ENCODE measurements around the gene SPDYE17.
"Not testable (repeated sequence)": the region's sequence is repeated elsewhere in the genome, so short reads cannot be mapped to it uniquely, and the experiment has no call there.

The SPDYE17 gene
- total RNA-seq, result 0 reads per million in 2 donors

GRCh38 chr7:77032261-77032660, at the start of gene SPDYE17:
Gene SPDYE17, minus strand, starts transcription at chr7:77032361. Its CDS starts 1,791 bp downstream, at chr7:77030570.
- not testable (repeated sequence) for DNase-seq

GRCh38 chr7:77080236-77080635, 48.1 kb upstream of the SPDYE17 start:
- DNase-seq, result not testable (repeated sequence)

GRCh38 chr7:77079624-77080023, 47.5 kb upstream of the SPDYE17 start:
- not testable (repeated sequence) for DNase-seq

- DNase-seq, result not testable (repeated sequence)
Measured at GRCh38 chr7:77079112-77079511, 47.0 kb upstream of the SPDYE17 start.

GRCh38 chr7:77077060-77077459, 44.9 kb upstream of the SPDYE17 start:
- DNase-seq, result not testable (repeated sequence)

GRCh38 chr7:77074786-77075396, 42.7 kb upstream of the SPDYE17 start:
- DNase-seq, result not testable (repeated sequence)

GRCh38 chr7:77071108-77071507, 38.9 kb upstream of the SPDYE17 start:
- not testable (repeated sequence) for DNase-seq

GRCh38 chr7:77065869-77066268, 33.7 kb upstream of the SPDYE17 start:
- DNase-seq, result not testable (repeated sequence)

- not testable (repeated sequence) for DNase-seq
Measured at GRCh38 chr7:77063732-77064131, 31.6 kb upstream of the SPDYE17 start.

GRCh38 chr7:77062557-77062956, 30.4 kb upstream of the SPDYE17 start, which contains the start of gene SPDYE18:
Gene SPDYE18, minus strand, starts transcription at chr7:77062558. Its CDS starts 2,046 bp downstream, at chr7:77060512.
- not testable (repeated sequence) for DNase-seq

GRCh38 chr7:77026349-77026748, 5.8 kb downstream of the SPDYE17 start:
- not testable (repeated sequence) for DNase-seq

GRCh38 chr7:77010074-77010680, 22.0 kb downstream of the SPDYE17 start:
- not testable (repeated sequence) for DNase-seq

GRCh38 chr7:77008000-77008399, 24.2 kb downstream of the SPDYE17 start:
- not testable (repeated sequence) for DNase-seq

GRCh38 chr7:77006127-77007110, 25.7 kb downstream of the SPDYE17 start:
- not testable (repeated sequence) for DNase-seq

- DNase-seq, result not testable (repeated sequence)
Measured at GRCh38 chr7:77005461-77006057, 26.6 kb downstream of the SPDYE17 start.

GRCh38 chr7:77004151-77004550, 28.0 kb downstream of the SPDYE17 start:
- not testable (repeated sequence) for DNase-seq

GRCh38 chr7:77003241-77003640, 28.9 kb downstream of the SPDYE17 start:
- DNase-seq, result not testable (repeated sequence)

GRCh38 chr7:77002678-77003233, 29.4 kb downstream of the SPDYE17 start:
- DNase-seq, result not testable (repeated sequence)

GRCh38 chr7:77002104-77002503, 30.1 kb downstream of the SPDYE17 start:
- not testable (repeated sequence) for DNase-seq

- DNase-seq, result not testable (repeated sequence)
Measured at GRCh38 chr7:76999474-77000107, 32.6 kb downstream of the SPDYE17 start.

GRCh38 chr7:76998764-76999450, 33.3 kb downstream of the SPDYE17 start:
- not testable (repeated sequence) for DNase-seq

Data from T-helper 9 cell (primary cell).